Esophagus squamous epithelium (tissue), 5 donors: ENCODE measurements around the gene TMEM238. TPM values are rescaled to one million over a fixed set of nuclear protein-coding genes. Genes with fewer than 3 reads are reported as not detected.

ENCODE experiments used
- DNase-seq: peaks from one replicate; lab custom pipeline; 2025; lab: John Stamatoyannopoulos, UW
- H3K27ac ChIP-seq, 4 donors: fragments of 200-600 bp; sonication (generic); one replicate each; pipeline ENCODE4 v1.5.1; 2016 to 2019; ENCODE audit warnings: mild to moderate bottlenecking in 1 of 4
- H3K27me3 ChIP-seq, 4 donors: fragments of 200-600 bp; sonication (generic); 1 replicate in 3 of 4; 2 replicates in 1 of 4; pipeline versions ENCODE4 v1.5.1 to v1.6.0; 2017 to 2021; ENCODE audit warnings: antibody characterized with exemption in 1 of 4
- H3K36me3 ChIP-seq, 3 donors: fragments of 200-600 bp; sonication (generic); one replicate each; pipeline ENCODE4 v1.5.1; 2016 to 2019
- H3K4me1 ChIP-seq, 3 donors: fragments of 200-600 bp; sonication (generic); one replicate each; pipeline ENCODE4 v1.5.1; 2017 to 2019
- H3K4me3 ChIP-seq, 4 donors: fragments of 200-600 bp; sonication (generic); 1 replicate in 3 of 4; 2 replicates in 1 of 4; pipeline ENCODE4 v1.5.1; 2016 to 2019; ENCODE audit warnings: mild to moderate bottlenecking in 2 of 4, moderate library complexity in 1 of 4
- H3K9me3 ChIP-seq, 3 donors: fragments of 200-600 bp; sonication (generic); one replicate each; pipeline ENCODE4 v1.5.1; 2016 to 2019
- CTCF ChIP-seq, 6 experiments: fragments of 450-650 bp in 4 of 6; fragments of 200-600 bp in 2 of 6; sonication (generic) in 2 of 6; IDR thresholded peaks; one replicate each; pipeline ENCODE4 v1.5.1; 2016 to 2019; ENCODE audit warnings: antibody characterized with exemption in 6 of 6, mild to moderate bottlenecking in 4 of 6, moderate library complexity in 4 of 6
- POLR2A ChIP-seq, 4 donors: fragments of 450-650 bp; IDR thresholded peaks; one replicate each; pipeline ENCODE4 v1.6.1; 2017; ENCODE audit warnings: antibody characterized with exemption in 4 of 4, mild to moderate bottlenecking in 4 of 4, moderate library complexity in 3 of 4
- WGBS, 2 donors: methylation state at CpG; one replicate each; pipeline ENCODE4 v1.1.5; 2018; 5-methylcytosine and 5-hydroxymethylcytosine counted together
- intact Hi-C: fragments of 100-400 bp; cut with DNase I; formaldehyde crosslinking; loops from one replicate; pipeline ENCODE4 v1.15.0; 2022
- total RNA-seq, 4 donors: library from RNA; depleted of rRNA; stranded (reverse); fragments of >200 nt; gene quantifications; one replicate each; pipeline ENCODE4 v1.1.0, GENCODE V29; 2016
- donor health status: DM: yes; HTN: yes; CAD: no.

Gene TMEM238
- total RNA-seq, 4 donors from 2014 or later = 11.9 to 41.8 (median 27.1) TPM

- WGBS, 2 donors = 17 to 66% methylated on average over 2 to 5 of the region's 11 CpGs
- Histone ChIP-seq H3K4me3 (no peak overlapping the region), H3K36me3 (no peaks in the 10 kb centered on the region), H3K27ac (no peak overlapping the region), H3K9me3 (no peaks in the 10 kb centered on the region), H3K27me3 (peaks cover 0 to 40% (median 4%) of the 10 kb centered on the region in 4 donors), H3K4me1 (peaks cover 2 to 39% (median 8%) of the 10 kb centered on the region in 3 donors)
- intact Hi-C loops = loop anchor here (10.0 kb wide), 1 partner anchor 74 kb away; no protein-coding TSS in a partner anchor
- TF ChIP-seq POLR2A (IDR thresholded peaks at IDR 0.05) (no peak), CTCF (IDR thresholded peaks at IDR 0.05) (no peak)
- no peak for DNase-seq
Observed at GRCh38 chr19:55379174-55379573, 4.9 kb downstream of the TMEM238 start.

- Histone ChIP-seq H3K36me3 (no peaks in the 10 kb centered on the region), H3K27me3 (peaks cover 0 to 56% (median 15%) of the 10 kb centered on the region in 4 donors), H3K27ac (no peak overlapping the region), H3K4me3 (no peak overlapping the region), H3K9me3 (no peaks in the 10 kb centered on the region), H3K4me1 (peaks cover 0 to 35% (median 3%) of the 10 kb centered on the region in 3 donors)
- TF ChIP-seq POLR2A (IDR thresholded peaks at IDR 0.05) (no peak), CTCF (IDR thresholded peaks at IDR 0.05) (no peak)
- 17 to 22% methylated on average over 3 to 7 of the region's 43 CpGs for WGBS, 2 donors
- intact Hi-C loops = loop anchor here (10.0 kb wide), 1 partner anchor 73 kb away; no protein-coding TSS in a partner anchor
- no peak for DNase-seq
Observed at GRCh38 chr19:55377356-55378131, 6.5 kb downstream of the TMEM238 start.

GRCh38 chr19:55376241-55376933, 7.7 kb downstream of the TMEM238 start, which contains the start of gene TMEM190:
TMEM190 (plus strand) TSS chr19:55376826; CDS start chr19:55376854, 28 bp downstream.
- TF ChIP-seq POLR2A (IDR thresholded peaks at IDR 0.05) (no peak), CTCF (IDR thresholded peaks at IDR 0.05) (no peak)
- WGBS, 2 donors = 25 to 51% methylated on average over 6 to 19 of the region's 21 CpGs
- no peak within 1 kb of the TSS for H3K27ac ChIP-seq
- H3K36me3 ChIP-seq = no peaks in the 10 kb centered on the region
- DNase-seq = no peak
- H3K4me3 ChIP-seq = no peak within 1 kb of the TSS
- H3K27me3 ChIP-seq = peaks cover 0 to 68% (median 21%) of the 10 kb centered on the region in 4 donors
- H3K4me1 ChIP-seq = peaks cover 0 to 30% (median 3%) of the 10 kb centered on the region in 3 donors
- H3K9me3 ChIP-seq = no peaks in the 10 kb centered on the region
- intact Hi-C loops = loop anchor here (10.0 kb wide), 1 partner anchor 72 kb away; no protein-coding TSS in a partner anchor

- H3K27me3 ChIP-seq = peaks cover 10 to 90% (median 32%) of the 10 kb centered on the region in 4 donors
- H3K4me1 ChIP-seq = peaks cover 14 to 46% (median 14%) of the 10 kb centered on the region in 3 donors
- no peak overlapping the region for H3K27ac ChIP-seq
- intact Hi-C loops = loop anchor here (10.0 kb wide), 1 partner anchor 69 kb away; no protein-coding TSS in a partner anchor
- WGBS, 2 donors = 14 to 45% methylated on average over 4 to 14 of the region's 31 CpGs
- DNase-seq = no peak
- no peak overlapping the region for H3K4me3 ChIP-seq
- H3K9me3 ChIP-seq = no peaks in the 10 kb centered on the region
- no peaks in the 10 kb centered on the region for H3K36me3 ChIP-seq
- no peak for TF ChIP-seq POLR2A (IDR thresholded peaks at IDR 0.05)
- no peak for TF ChIP-seq CTCF (IDR thresholded peaks at IDR 0.05)
Observed at GRCh38 chr19:55373993-55374757, 9.9 kb downstream of the TMEM238 start.
